NCI-H1092 (cell line): ENCODE results near the gene GPR21.

Source experiments
- DNase-seq: peaks from one replicate; lab custom pipeline; 2025; lab: John Stamatoyannopoulos, UW

Gene GPR21

DNA sequence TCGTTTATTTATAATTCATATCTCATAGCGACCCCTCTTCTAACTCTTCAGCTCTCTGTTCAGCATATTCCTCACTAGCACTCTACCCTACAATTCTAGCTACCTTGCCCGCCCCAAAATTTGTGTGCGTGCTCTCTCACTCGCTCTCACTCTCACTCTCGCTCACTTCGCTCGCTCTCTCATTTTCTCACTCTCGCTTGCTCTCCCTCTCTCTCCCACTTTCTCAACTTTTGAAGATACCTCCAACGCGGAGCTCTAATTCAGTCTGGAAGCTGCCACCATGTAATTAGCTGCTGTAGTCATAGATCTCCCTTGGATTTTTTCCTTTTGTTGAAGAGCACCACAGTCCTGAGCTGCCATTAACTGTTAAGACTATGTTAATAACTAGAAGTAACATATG, 30.4 kb downstream of the GPR21 start:
- DNase-seq = no peak

DNA sequence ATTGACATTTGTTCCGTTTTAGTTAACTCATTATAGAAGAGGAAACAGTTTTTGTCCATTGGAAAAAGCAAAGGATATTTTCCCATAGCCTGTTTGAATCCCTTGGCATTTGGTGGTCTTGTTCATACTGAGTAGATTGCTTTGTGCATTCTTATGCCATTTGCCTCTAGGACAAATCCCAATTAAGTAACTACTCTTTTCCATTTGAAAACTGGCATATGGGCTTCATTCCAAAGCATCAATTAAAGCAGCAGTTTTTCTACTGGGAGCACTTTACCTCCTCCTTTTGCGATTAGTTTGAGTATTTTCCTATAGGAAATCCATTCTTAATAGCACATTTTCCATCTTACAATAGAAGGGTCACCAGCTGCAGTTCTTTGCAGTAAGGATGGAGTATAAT, 31.2 kb downstream of the GPR21 start:
- no peak for DNase-seq

DNA sequence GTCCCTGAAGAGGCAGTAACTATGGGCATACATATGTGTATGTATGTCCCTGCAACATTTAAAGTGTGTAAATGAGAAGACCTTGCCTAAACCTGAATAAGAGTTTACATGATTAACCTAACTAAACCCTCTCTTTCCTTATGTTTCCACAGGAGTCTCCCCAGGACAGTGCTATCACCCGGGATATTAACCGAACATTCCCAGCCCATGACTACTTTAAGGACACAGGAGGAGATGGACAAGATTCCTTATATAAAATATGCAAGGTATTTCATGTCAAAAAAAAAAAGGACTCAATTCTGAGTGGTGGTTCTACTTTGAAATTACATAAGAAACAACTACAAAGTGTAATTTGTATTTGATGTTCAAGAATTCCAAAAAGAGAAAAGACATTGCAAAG, 31.7 kb downstream of the GPR21 start:
- no peak for DNase-seq

DNA sequence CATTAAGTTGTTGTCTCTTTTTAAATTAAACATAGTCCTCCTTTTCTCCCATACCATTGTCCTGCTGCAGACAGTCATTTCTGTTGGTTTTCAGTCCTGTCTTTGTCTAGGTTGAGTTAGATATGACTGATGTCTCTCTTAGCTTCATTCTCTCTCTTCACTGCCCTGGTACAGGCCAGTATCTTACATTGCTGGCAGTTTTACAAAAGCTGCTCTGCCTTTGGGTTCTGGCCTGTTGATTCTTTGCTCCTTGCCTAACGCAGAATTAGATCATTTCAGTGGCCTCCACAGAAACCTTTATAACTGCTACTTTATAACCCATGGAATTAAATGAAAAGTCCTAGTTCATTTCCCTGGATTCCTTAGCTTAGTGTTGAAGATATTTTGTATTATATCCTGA, 33.7 kb downstream of the GPR21 start:
- DNase-seq = no peak

DNA sequence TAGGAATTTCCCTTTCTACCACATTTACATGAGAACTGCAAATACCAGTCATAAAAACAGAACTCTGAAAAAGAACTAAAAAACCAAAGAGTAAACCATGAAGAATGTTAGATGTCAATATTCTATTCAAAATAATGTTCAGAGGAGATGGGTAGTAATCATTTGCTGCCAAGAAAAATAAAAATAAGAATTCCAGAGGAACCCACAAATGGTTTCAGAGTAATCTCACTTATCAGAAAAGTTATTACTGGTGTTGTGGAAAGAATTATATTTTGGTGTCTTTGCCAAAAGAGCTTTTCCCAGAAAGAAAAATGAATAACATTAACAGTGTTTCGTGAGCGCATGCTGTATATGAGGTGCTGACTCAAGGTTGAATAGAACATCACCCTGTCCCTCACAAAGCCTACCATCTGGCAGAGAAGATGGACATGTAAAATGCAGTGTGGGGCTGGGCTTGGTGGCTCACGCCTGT, 35.6 kb downstream of the GPR21 start:
- no peak for DNase-seq

DNA sequence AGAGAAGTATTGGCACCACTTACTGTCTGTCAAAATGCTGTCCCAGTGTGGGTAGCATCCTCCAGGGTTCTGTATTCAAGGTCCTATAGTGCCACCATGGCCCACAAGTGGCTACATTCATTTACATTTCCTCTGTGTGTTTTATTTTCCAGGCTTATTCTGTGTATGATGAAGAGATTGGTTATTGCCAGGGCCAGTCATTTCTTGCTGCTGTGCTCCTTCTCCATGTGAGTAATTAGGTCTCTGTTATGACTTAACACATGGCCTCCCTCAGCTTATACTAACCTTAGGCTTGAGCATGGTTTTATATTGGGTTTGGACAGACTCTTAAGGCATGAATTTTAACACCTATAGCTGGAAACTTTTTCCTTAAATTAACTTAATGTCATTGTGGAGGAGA, 36.7 kb downstream of the GPR21 start:
- no peak for DNase-seq

DNA sequence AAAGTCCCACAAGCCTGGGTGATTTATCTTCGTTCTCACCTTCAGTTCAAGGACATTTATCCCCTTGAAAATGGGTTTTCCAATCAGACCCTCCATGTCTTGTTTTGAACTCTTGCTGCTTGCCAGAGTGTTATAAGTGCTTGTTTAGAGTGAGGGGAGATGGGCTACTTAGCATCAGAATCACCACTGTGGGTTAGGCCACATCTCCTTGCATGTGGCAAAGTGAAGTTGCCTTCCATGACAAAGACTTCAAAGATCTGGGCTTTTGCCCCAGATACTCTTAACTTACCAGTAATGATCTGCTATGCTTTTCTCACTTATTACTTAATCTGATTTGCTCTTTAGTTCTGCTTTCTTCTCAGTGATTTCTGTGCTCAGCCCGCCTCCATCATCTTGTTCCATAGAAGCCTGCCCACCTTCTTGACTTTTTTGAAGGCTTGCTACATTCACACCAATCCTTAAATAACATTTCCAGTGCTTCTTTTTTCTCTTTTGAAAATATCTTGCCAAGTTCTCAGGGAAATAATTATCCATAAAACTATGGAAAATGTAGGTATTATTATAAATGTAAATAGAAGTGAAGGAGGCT, 39.0 kb downstream of the GPR21 start:
- no peak for DNase-seq

DNA sequence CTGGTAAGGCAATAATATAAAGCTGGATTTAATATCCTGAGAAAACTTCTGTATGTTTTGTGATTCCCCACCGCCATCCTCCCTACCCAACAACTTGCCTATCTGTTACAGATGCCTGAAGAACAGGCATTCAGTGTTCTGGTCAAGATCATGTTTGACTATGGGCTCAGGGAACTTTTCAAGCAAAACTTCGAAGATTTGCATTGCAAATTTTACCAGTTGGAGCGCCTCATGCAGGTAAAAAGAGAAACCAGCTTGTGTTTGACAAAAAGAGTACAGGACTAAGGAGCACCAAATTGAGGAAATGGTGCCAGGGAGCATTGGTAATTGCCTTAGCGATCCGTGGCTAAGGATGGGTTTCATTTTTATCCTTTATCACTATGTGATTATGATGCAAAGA, 40.0 kb downstream of the GPR21 start:
- no peak for DNase-seq

DNA sequence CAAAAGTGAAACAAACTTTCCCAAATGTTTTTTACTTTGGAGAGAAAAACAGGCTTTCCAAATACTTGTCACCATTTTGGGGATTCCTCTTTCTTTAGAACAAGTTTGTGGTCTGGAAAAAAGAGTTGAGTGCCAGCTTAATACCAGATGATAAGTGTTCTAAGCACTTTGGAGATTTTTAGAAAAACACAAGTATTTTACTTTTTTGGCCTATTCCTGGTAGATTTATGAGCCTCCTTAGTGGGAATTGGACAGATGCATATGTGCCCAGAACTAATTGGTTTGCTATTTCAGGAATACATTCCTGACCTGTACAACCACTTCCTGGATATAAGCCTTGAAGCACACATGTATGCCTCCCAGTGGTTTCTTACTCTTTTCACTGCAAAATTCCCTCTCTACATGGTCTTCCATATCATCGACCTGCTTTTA, 40.5 kb downstream of the GPR21 start:
- DNase-seq = no peak

DNA sequence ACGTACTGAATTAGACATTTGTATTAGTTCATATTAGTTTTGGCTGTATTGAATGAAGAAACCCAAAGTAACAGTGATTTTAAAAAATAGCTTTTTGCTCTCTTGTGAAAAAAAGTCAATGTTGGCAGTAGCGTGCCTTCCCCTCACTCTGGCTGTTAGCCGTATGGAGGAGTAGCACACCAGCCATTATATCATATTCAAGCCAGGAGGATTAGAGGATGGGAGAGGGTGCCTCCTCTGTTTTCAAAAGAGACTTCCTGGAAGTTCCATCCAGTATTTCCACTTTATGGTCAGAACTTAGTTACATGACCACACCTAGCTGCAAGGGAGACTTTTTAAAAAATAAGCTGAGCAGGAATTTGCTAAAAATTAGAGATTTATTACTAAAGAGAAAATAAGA, 41.2 kb downstream of the GPR21 start:
- DNase-seq = no peak

DNA sequence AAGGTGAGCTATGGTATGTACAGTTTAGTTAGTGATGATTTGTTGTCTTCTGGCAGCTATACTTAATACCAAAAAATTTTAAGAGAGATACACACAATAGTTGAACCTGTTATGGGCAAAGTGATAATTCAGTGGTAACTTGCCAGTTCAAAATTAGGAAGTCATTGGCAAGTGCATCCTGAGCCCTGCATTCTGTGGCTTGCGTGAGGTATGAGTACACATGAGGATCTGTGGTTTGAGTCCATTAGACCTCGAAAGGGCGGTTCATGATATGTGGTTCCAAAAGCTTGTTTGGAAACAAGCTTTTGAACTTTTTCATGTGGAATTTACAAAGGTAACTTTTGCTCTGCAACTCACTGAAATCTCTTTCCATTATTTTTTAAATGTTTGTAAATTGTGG, 47.0 kb downstream of the GPR21 start:
- no peak for DNase-seq

DNA sequence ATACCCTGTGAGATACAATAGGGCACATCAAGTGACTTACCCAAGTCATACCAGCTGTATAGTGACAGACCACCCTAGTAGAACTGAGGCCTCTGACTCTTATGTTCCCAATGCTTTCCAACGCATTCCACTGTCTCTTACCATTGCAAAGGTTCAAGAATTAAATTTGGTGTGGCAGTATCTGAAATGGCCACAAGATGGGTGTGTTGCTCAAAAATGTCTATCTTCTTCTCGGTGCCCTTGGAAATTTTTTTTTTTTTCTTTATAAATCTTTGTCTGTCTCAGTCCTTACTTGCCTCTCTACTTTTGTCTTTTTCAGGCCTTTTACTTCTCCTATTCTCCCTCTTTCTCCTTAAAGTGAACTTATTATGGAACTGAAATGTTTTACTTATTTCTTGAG, 48.4 kb downstream of the GPR21 start:
- DNase-seq = no peak

DNA sequence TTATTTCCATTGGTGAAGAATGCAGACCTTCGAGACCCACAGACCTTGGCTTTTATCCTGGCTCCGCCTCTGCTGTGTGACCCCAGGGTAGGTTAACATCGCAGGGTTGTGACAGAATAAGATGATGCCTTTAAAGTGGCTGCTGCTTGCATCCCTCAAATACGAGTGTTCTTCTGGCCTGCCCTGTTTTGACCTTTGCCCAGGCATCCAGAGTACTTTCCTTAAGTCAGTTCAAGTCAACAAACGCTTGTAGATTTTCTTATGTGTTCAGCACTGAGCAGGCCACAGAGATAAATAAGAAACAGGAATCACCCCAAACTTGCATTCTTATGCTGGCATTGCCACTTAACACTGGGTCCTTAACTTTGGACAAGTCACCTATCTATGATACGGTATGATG, 50.2 kb downstream of the GPR21 start:
- no peak for DNase-seq

DNA sequence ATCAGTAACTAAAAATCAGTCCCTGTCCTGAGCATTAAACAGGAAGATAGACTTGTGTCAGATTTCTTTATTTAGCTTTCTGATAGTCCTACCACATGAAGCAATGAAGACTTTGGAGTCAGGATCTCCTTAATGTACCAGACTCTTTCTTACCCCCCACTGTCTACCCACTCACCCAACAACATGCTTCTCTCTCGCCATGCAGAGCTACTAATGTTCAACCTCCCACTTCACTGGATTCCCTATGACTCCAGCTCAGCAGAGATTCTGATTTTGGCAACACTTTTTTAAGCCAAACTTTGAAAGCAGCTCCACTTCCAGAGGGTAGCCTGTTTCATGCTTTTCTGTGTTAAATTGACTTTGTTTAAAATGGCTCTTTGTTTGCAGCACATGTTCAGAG, 50.8 kb downstream of the GPR21 start:
- no peak for DNase-seq
